Erythroblast (primary cell): Measurements from ENCODE around the gene KDM4C.

ENCODE experiments used
- GATA1 ChIP-seq: IDR thresholded peaks from 2 replicates; pipeline ENCODE4 v1.6.1; 2011; ENCODE audit warnings: low read depth, mild to moderate bottlenecking, control low read depth, low read length, moderate library complexity
- POLR2A ChIP-seq: IDR thresholded peaks from 2 replicates; pipeline ENCODE4 v1.6.1; 2011; ENCODE audit warnings: mild to moderate bottlenecking, low read length

- no peak for TF ChIP-seq POLR2A
- no peak for TF ChIP-seq GATA1
Measured at GRCh38 chr9:7211657-7212056, 453.9 kb downstream of the KDM4C start.
